Ishikawa (cell line): Measurements from ENCODE around the gene KLRC1.

Experiments
- NFIC ChIP-seq: IDR thresholded peaks from 2 replicates; pipeline ENCODE4 v1.6.1; 2012
- RAD21 ChIP-seq: IDR thresholded peaks from 2 replicates; pipeline ENCODE4 v1.6.1; 2012; ENCODE audit warnings: low read depth
- TAF1 ChIP-seq: IDR thresholded peaks from 2 replicates; pipeline ENCODE4 v1.6.1; 2012; ENCODE audit warnings: low read depth, mild to moderate bottlenecking
- ZBTB7A ChIP-seq: IDR thresholded peaks from 2 replicates; pipeline ENCODE4 v1.6.1; 2012; ENCODE audit warnings: low read depth
- TF ChIP-seq, protein P1 (sequence below): IDR thresholded peaks from 2 replicates; pipeline ENCODE4 v1.6.1; 2012; ENCODE audit warnings: low read depth, mild to moderate bottlenecking

DNA sequence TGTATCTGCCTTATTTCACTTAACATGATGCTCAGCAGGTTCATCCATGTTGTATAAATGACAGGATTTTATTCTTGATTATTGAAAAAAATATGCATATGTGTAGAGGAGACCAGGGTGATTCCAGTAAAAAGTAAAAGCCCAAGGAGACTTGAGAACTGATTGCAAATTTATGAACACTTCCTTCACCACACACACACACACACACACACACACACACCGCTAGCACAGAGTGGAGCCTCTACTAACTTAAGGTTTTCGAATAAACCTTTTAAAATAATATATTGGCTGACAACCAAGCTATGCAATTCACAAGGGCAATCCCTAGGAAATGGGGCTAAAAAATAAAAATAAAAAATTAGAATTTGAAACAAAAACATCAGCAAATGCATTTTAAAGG lies 55.0 kb downstream of the KLRC1 start:
- TF ChIP-seq ZBTB7A (no peak), NFIC (no peak), RAD21 (no peak), TAF1 (no peak)
- TF ChIP-seq, protein P1, sequence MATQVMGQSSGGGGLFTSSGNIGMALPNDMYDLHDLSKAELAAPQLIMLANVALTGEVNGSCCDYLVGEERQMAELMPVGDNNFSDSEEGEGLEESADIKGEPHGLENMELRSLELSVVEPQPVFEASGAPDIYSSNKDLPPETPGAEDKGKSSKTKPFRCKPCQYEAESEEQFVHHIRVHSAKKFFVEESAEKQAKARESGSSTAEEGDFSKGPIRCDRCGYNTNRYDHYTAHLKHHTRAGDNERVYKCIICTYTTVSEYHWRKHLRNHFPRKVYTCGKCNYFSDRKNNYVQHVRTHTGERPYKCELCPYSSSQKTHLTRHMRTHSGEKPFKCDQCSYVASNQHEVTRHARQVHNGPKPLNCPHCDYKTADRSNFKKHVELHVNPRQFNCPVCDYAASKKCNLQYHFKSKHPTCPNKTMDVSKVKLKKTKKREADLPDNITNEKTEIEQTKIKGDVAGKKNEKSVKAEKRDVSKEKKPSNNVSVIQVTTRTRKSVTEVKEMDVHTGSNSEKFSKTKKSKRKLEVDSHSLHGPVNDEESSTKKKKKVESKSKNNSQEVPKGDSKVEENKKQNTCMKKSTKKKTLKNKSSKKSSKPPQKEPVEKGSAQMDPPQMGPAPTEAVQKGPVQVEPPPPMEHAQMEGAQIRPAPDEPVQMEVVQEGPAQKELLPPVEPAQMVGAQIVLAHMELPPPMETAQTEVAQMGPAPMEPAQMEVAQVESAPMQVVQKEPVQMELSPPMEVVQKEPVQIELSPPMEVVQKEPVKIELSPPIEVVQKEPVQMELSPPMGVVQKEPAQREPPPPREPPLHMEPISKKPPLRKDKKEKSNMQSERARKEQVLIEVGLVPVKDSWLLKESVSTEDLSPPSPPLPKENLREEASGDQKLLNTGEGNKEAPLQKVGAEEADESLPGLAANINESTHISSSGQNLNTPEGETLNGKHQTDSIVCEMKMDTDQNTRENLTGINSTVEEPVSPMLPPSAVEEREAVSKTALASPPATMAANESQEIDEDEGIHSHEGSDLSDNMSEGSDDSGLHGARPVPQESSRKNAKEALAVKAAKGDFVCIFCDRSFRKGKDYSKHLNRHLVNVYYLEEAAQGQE, result no peak
